ENCODE measurements around the gene NGF.

NGF gene

DNA sequence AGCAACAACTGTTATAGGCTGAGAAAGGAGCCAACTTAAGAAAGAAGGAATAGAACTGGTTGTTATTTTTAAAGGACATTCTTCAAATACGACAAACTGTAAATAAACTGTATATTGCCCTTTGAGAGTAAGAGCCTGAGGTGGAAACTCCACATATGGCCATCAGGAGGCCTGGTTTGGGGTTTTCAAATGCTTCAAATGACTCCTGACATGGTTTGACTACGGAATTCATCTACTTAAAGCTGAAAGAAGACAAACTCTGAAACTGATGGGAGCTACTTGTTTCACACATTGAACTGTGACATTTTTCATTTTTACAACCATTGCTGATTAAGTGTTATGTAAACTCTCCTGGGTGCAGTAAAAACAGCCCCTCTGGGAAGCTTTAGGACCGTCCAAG lies 59.8 kb downstream of the NGF start:
- no peak for DNase-seq

GRCh38 chr1:115277276-115277675 lies 60.8 kb downstream of the NGF start:
- no peak for DNase-seq

- peak in 1 of 2 donors; percentile 4 for DNase-seq
Measured at GRCh38 chr1:115275216-115275615, 62.8 kb downstream of the NGF start.

GRCh38 chr1:115274467-115274866 lies 63.6 kb downstream of the NGF start:
- DNase-seq: no peak

DNA sequence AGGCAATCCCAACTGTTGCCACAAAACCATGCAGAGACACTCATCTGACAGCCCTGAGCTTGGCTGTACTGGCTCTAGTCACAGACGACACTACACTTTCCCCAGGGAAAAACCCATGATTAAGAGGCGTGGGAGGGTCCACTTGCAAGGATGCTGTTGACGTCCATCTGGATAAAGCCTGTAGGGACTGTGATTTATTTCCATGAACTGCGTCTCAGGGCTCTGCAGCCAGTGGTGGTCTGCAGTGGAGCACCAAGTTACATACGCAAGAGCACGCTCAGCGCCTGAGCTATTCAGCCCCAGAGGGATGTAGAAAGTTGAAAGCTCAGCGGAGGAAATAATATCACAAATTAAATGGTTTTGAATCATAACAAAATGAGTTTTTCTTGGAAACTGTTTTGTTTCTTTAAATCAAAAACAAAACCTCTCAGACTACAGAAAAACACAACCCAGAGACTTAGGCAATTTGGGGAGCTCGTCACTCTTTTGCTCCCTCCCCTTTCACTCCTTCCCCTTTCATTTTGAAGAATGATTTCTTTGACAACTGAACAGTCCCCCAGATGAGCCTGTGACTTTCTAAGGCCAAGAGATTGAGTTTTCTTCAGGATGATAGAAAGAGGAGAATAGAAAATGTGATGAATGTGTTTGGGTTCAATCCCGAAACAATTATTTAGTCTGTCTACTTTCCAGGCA lies 71.2 kb downstream of the NGF start:
- no peak for DNase-seq

- DNase-seq: no peak
Measured at GRCh38 chr1:115265099-115265498, 73.0 kb downstream of the NGF start.

DNA sequence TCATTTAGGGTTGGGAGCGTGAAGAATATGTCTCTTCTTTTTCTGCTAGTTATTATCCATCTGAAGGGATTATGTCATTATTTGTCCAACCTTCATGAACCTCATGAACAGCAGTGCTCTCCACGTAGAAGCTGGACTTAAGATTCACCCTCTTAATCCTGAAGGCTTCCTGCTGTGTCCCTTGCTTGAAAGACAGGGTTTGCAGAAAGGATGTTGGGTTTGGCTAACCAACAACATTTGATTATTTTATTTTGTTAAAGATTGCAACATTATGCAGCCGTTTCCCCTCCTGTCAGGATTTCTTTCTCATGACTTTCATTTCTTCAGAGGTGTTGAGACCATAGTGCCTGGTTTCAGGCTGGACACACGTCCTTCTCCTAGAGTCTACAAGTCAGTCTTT lies 75.2 kb downstream of the NGF start:
- DNase-seq: no peak

GRCh38 chr1:115261496-115261895 lies 76.6 kb downstream of the NGF start:
- DNase-seq: no peak

GRCh38 chr1:115258302-115258866 lies 79.7 kb downstream of the NGF start:
- no peak for DNase-seq

DNA sequence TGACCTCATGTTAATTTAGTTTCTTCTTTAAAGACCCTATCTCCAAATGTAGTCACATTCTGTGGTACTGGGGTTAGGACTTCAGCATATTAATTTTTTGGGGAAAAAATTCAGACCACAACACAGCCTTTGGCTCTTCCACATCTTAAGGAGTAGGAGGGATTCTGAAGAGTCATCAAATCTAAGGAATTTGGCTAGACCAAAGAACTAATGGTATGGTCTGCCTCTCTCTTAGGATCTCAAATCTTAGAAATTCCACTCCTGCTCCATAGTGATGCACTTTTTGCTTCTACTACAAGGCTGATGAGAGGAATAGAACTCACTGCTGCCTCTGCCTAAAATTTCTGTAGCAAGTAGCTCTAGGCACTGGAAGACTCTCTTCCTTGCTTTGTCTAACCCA lies 80.5 kb downstream of the NGF start:
- no peak for DNase-seq

- no peak for DNase-seq
Measured at GRCh38 chr1:115255154-115255553, 82.9 kb downstream of the NGF start.

- DNase-seq: no peak
Measured at GRCh38 chr1:115252585-115252984, 85.5 kb downstream of the NGF start.

DNA sequence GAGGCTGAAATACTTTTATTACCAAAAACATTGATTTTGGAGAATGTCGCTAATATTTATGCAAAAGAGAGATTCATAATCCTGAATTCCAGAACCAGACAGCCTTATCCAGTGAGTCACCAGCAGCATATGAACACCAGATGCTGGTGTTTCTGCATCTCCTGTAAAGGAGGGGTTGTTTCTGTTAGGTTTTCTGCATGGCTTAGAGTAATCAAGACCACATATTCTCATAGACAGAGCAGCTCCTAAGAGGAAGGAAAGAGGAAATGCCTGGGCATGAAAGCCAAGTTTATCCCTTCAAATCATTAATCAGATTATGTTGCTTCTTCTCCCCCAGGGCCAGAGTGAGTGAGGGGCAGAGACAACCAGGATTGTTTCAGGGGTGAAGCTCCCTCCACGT lies 86.2 kb downstream of the NGF start:
- DNase-seq: no peak

- no peak for DNase-seq
Measured at GRCh38 chr1:115251340-115251748, 86.7 kb downstream of the NGF start.

DNA sequence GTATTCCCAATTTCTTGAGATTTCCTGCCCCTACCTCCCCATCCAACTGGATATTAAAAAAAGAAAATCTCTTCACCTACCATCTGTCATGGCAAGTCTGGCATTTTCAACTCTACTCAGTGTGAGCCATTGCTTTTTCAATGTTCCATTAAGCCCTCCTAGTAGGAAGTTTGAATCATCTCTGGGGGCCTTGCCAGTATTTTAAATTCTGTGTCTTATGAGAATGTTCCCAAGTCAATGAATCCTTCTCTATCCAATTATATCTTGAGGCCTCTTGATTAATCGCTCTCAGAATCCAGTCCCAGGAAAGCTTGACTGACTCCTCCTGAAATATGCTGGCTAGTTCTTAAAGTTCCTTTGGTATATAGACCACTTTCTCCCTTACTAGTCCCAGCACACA lies 91.5 kb downstream of the NGF start:
- no peak for DNase-seq

- no peak for DNase-seq
Measured at GRCh38 chr1:115245227-115245626, 92.8 kb downstream of the NGF start.

GRCh38 chr1:115242543-115242942 lies 95.5 kb downstream of the NGF start:
- no peak for DNase-seq

- no peak for DNase-seq
Measured at GRCh38 chr1:115241309-115241708, 96.7 kb downstream of the NGF start.

GRCh38 chr1:115240297-115240696 lies 97.8 kb downstream of the NGF start:
- DNase-seq: no peak

DNA sequence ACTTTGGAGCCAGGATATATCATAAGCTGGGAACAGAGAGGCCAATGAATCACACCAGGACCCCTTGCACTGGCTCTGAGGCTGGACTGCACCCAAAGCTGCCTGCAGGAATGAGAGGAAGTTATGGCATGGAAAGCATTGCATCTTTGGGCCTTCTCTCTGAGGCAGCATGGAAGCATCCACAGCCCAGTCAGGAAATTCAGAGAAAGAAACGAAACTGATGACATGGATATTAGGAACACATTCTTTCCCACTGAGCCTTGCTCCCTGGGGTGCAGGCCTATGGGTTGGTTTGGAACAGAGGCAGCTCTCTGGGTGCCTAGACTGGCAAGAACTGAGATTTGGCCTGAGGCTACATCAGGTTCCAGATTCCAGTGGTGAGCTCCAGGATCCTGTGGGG lies 98.6 kb downstream of the NGF start:
- no peak for DNase-seq

GRCh38 chr1:115239148-115239422 lies 99.0 kb downstream of the NGF start:
- DNase-seq: no peak

DNA sequence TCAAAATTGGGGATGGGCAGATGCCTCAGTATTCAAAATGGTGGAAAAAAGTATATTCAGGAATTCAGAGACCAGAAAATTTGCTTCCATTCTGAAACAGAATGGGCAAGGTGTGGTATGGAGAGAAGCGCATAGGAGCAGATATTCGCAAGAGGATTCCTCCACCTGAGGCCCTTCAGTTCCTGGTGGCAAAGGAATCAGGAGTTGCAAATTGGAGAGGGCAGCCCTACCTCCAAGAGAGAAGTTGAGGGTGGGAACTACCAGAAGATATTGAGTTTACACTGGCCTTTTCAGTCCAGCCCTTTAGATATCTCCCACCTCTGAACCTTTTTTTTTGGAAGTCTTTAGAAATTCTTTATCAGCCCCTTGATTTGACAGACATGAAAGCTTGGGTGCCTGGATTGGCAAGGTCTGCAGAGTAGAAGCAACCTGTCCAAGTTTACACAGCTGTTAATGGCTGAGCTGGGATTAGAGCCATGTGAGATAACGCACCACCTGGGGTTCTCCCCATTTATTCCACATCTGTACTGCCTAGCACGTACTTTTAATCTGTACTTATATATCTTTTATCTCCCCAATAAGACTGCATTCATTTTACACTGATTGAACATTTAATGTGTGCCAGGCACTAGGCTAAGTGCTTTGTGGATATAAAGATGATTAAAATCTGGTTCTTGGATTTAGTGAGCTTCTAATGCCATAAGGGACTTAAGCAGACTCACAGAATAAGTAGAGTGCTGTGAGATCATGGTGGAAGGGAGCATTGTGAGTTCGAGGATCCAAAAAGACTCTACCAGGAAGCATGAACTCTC lies 99.5 kb downstream of the NGF start:
- no peak for DNase-seq

DNA sequence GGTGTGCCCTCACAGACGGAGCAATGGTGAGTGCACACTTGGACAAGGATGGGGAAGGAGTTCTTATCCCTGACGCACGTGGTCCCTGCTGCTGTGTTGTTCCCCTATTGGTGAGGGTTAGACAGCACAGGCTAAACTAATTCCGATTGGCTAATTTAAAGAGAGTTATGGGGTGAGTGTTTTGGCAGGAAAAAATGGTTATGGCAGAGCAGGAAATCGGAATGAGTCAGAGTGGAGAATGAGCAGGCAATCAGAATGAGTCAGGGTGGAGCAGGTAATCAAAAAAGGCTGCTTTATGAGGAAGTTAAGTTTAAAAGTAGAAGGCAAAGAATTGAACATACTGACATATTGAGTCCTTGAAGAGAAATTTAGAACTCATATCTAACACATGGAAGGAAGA lies 100.5 kb downstream of the NGF start:
- no peak for DNase-seq

- DNase-seq: no peak
Measured at GRCh38 chr1:115237023-115237422, 101.0 kb downstream of the NGF start.

Measured in inflammatory macrophage treated with lipopolysaccharide for 1 hour (primary cell).